Activated naive CD4-positive, alpha-beta T cell treated with Interleukin-2 at 50 U/mL for 16 hours (primary cell): Measurements from ENCODE around the gene PCDH17.

Source experiments
- DNase-seq: peaks from one replicate; pipeline ENCODE4 v3.0.0-alpha.2; 2020

Gene PCDH17

DNA sequence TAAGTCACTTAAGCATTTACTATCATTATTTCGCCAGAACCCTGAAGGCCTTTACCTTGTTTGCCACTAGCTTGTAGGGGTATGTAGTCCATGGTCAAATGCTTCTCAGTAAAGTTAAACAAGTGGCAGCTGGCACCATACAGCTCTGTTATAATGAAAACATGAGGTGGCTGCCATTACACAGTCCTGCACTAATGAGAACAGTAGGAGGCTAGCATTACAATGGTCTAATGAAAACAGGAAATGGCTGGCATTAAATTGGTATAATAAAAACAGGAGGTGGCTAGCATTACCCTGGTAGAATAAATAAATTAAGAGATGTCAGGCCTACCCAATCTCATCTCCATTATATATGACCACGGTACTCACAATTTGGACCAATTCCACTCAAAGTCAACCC, 107.5 kb downstream of the PCDH17 start:
- DNase-seq: no peak

GRCh38 chr13:57739543-57740190, 108.1 kb downstream of the PCDH17 start:
- no peak for DNase-seq

DNA sequence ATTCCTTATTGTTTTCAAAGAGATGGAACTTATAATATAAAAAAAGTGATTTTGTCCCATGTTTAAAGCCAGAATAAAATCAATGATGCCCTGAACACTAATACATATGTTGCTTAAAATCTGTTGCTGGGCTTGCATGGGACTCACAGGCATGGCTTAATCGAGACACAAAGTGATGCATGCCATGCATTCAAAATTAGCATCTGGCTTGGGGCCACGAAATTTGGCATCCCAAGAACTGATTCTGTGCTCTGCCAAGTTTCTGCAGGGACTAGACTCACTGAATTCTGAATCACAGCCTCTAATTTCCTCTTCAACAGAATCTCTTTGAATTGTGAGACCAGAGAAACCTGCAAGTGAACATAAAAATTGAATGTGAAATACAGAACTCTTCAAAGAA, 109.2 kb downstream of the PCDH17 start:
- no peak for DNase-seq

- no peak for DNase-seq
Observed at GRCh38 chr13:57748096-57748495, 116.6 kb downstream of the PCDH17 start.

DNA sequence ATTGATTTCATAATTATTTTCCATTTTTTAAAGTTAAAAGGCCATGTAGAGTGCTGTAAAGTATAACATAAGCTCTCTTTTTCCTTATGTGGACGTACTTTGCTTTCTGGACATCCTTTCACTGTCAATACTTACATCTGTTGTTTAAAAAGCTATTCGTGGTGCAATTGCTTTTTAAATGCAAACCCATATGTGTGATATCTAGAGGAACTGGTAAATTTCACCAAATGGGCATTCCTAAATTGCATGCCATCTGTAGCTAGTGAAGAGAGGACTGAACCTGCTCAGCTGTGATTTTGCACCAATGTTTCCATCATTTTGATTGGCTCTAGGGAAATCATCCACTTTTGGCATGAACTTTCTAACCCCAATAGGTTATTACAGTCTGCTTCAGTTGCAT, 129.4 kb downstream of the PCDH17 start:
- DNase-seq: no peak

- DNase-seq: no peak
Observed at GRCh38 chr13:57763689-57764088, 132.1 kb downstream of the PCDH17 start.
